CD4-positive, alpha-beta memory T cell (primary cell): ENCODE measurements around the gene UBE2E2. TPM values are rescaled to one million over a fixed set of nuclear protein-coding genes. Genes with fewer than 3 reads are reported as not detected.

Experiments
- CTCF ChIA-PET: fragments of 350-600 bp; sonication (Branson Sonifier 250); formaldehyde crosslinking; loops from one replicate; lab custom pipeline; 2021; ENCODE audit warnings: inconsistent platforms; ENCODE audit not compliant: partially characterized antibody; lab: Charles Lee
- POLR2A ChIA-PET: fragments of 350-600 bp; sonication (Branson Sonifier 250); formaldehyde crosslinking; loops from one replicate; lab custom pipeline; 2021; ENCODE audit not compliant: partially characterized antibody; lab: Charles Lee
- DNase-seq, 5 donors: peaks; one replicate each; pipeline versions ENCODE4 v3.0.0 to v3.0.0-alpha.2; 2020 to 2022; ENCODE audit warnings: mixed read lengths in 1 of 5
- H3K27ac ChIP-seq: one replicate; pipeline ENCODE4 v1.7.0; 2013; ENCODE audit warnings: low read depth, low read length
- H3K27me3 ChIP-seq: 2 replicates; pipeline ENCODE4 v1.7.0; 2013; ENCODE audit warnings: mild to moderate bottlenecking, low read length, moderate library complexity; ENCODE audit not compliant: insufficient read depth
- H3K36me3 ChIP-seq: 2 replicates; pipeline ENCODE4 v1.7.0; 2013; ENCODE audit warnings: mild to moderate bottlenecking, low read length, moderate library complexity; ENCODE audit not compliant: insufficient read depth
- H3K4me1 ChIP-seq: 2 replicates; pipeline ENCODE4 v1.7.0; 2013; ENCODE audit warnings: mild to moderate bottlenecking, low read length, moderate library complexity; ENCODE audit not compliant: insufficient read depth
- H3K4me3 ChIP-seq, 2 donors: one replicate each; pipeline ENCODE4 v1.7.0; 2013; ENCODE audit warnings: low read length in 2 of 2, mild to moderate bottlenecking in 1 of 2
- H3K9me3 ChIP-seq, 2 donors: one replicate each; pipeline ENCODE4 v1.7.0; 2013; ENCODE audit warnings: low read length in 2 of 2, control low read depth in 1 of 2; ENCODE audit not compliant: control insufficient read depth in 1 of 2
- H3K27ac Mint-ChIP-seq, 7 donors: one replicate each; pipeline ENCODE4 v1.8.0; 2020 to 2021; ENCODE audit warnings: mixed read lengths in 7 of 7, mild to moderate bottlenecking in 6 of 7, inconsistent platforms in 3 of 7, moderate library complexity in 3 of 7
- H3K27me3 Mint-ChIP-seq, 2 donors: one replicate each; pipeline ENCODE4 v1.8.0; 2020 to 2021; ENCODE audit warnings: mixed read lengths in 2 of 2
- H3K36me3 Mint-ChIP-seq, 2 donors: one replicate each; pipeline ENCODE4 v1.8.0; 2020 to 2021; ENCODE audit warnings: mixed read lengths in 2 of 2, inconsistent platforms in 1 of 2, mild to moderate bottlenecking in 1 of 2
- H3K4me1 Mint-ChIP-seq, 4 donors: one replicate each; pipeline ENCODE4 v1.8.0; 2020 to 2021; ENCODE audit warnings: mixed read lengths in 4 of 4, mild to moderate bottlenecking in 1 of 4
- H3K4me3 Mint-ChIP-seq, 8 donors: one replicate each; pipeline ENCODE4 v1.8.0; 2020 to 2021; ENCODE audit warnings: mixed read lengths in 8 of 8, mild to moderate bottlenecking in 7 of 8, moderate library complexity in 6 of 8, inconsistent platforms in 3 of 8
- H3K9me3 Mint-ChIP-seq, 8 donors: one replicate each; pipeline ENCODE4 v1.8.0; 2020 to 2021; ENCODE audit warnings: mixed read lengths in 8 of 8, mild to moderate bottlenecking in 5 of 8, inconsistent platforms in 3 of 8, moderate library complexity in 1 of 8
- intact Hi-C: fragments of 100-400 bp; cut with micrococcal nuclease; formaldehyde crosslinking; loops from one replicate; pipeline ENCODE4 v1.15.1; 2023
- polyA plus RNA-seq, 2 donors: library from polyadenylated mRNA; unstranded; fragments of 300-500 nt; fragmentation: Illumina TruSeq; gene quantifications; one replicate each; pipeline ENCODE4 v1.2.3, GENCODE V29; 2021
- total RNA-seq, 2 experiments: library from RNA; stranded (reverse); gene quantifications; one replicate each; pipeline ENCODE4 v1.2.3, GENCODE V29; 2021

UBE2E2 gene
- total and polyA plus RNA-seq, 4 experiments from 2014 or later: 1.3 to 4.7 (median 3.1) TPM

DNA sequence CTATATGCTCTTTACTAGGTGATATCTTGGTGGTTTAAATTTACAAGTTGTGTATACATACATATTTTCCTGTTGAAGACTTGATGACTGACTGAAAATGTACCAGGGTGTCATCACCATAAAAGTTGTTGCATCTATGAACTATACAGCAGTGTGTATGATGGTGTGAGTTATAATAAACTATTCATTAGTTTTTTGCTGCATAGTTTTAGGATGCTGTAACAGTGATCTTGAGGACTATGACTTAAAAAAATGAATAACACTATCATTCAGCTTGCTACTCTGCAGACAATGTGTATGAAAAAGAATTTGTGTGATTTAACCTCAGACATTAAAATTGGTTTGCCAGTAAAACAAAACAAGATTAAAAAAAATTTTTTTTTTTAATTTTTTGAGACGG is 49.0 kb downstream of the UBE2E2 start:
- Histone ChIP-seq H3K4me3 (no peak overlapping the region), H3K9me3 (no peaks in the 10 kb centered on the region), H3K27me3 (no peaks in the 10 kb centered on the region), H3K4me1 (no peaks in the 10 kb centered on the region), H3K36me3 (no peaks in the 10 kb centered on the region), H3K27ac (no peak overlapping the region)
- no peak overlapping the region for H3K27ac Mint-ChIP-seq
- no peaks in the 10 kb centered on the region for H3K4me1 Mint-ChIP-seq
- H3K27me3 Mint-ChIP-seq: no peaks in the 10 kb centered on the region
- H3K36me3 Mint-ChIP-seq: no peaks in the 10 kb centered on the region
- ChIA-PET CTCF (no interaction called here), POLR2A (no interaction called here)
- H3K9me3 Mint-ChIP-seq: peaks cover 0 to 5% (median 0%) of the 10 kb centered on the region in 8 donors
- no peak overlapping the region for H3K4me3 Mint-ChIP-seq
- intact Hi-C loops: no loop called here
- no peak for DNase-seq

GRCh38 chr3:23253214-23253613 is 50.1 kb downstream of the UBE2E2 start:
- no peaks in the 10 kb centered on the region for H3K27me3 ChIP-seq
- no peaks in the 10 kb centered on the region for H3K36me3 ChIP-seq
- no peak overlapping the region for H3K27ac Mint-ChIP-seq
- CTCF ChIA-PET: no interaction called here
- no peak overlapping the region for H3K27ac ChIP-seq
- POLR2A ChIA-PET: no interaction called here
- intact Hi-C loops: no loop called here
- no peaks in the 10 kb centered on the region for H3K9me3 ChIP-seq
- DNase-seq: no peak
- H3K27me3 Mint-ChIP-seq: no peaks in the 10 kb centered on the region
- no peaks in the 10 kb centered on the region for H3K36me3 Mint-ChIP-seq
- peaks cover 0 to 3% (median 0%) of the 10 kb centered on the region in 8 donors for H3K9me3 Mint-ChIP-seq
- no peak overlapping the region for H3K4me3 Mint-ChIP-seq
- H3K4me1 Mint-ChIP-seq: no peaks in the 10 kb centered on the region
- H3K4me3 ChIP-seq: no peak overlapping the region
- H3K4me1 ChIP-seq: no peaks in the 10 kb centered on the region

DNA sequence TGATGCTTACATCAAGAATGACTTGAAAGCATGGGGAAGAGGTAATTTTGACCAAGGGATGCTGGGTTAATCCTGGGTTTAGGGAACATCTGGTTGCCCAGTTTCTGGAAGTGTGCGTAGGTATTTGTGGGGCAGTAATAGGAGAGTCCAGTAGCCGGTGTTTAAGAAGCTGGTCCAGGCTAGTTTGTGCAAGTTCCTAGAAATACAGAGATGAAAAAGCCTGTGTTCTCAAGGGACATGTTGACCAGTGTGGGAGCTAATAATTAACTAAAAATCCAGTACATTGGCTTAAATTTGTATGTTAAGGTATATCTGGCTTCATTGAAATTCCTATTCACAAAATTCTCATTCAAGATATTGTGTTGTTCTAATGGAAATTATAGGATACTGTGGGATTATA is 51.2 kb downstream of the UBE2E2 start:
- DNase-seq: no peak
- Mint-ChIP-seq H3K4me1 (no peaks in the 10 kb centered on the region), H3K36me3 (no peaks in the 10 kb centered on the region), H3K27me3 (no peaks in the 10 kb centered on the region), H3K27ac (no peak overlapping the region), H3K9me3 (peaks cover 0 to 3% (median 0%) of the 10 kb centered on the region in 8 donors), H3K4me3 (no peak overlapping the region)
- no peaks in the 10 kb centered on the region for H3K36me3 ChIP-seq
- POLR2A ChIA-PET: no interaction called here
- no peaks in the 10 kb centered on the region for H3K27me3 ChIP-seq
- H3K27ac ChIP-seq: no peak overlapping the region
- no peaks in the 10 kb centered on the region for H3K4me1 ChIP-seq
- CTCF ChIA-PET: no interaction called here
- intact Hi-C loops: no loop called here
- no peaks in the 10 kb centered on the region for H3K9me3 ChIP-seq
- no peak overlapping the region for H3K4me3 ChIP-seq

DNA sequence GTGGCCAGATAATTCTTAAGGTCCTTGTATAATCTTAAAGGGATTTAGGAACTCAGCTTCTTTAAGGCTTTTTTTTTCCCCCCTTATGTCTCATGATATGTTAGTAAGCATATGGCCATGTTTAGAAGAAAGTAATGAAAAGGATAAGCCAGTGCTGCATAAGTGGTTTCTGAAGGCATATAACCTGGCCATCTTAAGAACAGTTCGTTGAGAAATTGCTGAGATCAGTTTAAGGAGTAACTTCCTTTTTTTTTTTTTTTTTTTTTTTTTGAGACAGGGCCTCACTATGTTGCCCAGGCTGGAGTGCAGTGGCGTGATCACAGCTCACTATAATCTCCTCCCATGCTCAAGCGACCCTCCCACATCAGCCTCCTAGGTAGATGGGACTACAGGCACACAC is 51.7 kb downstream of the UBE2E2 start:
- Histone ChIP-seq H3K4me3 (no peak overlapping the region), H3K27ac (no peak overlapping the region), H3K4me1 (no peaks in the 10 kb centered on the region), H3K9me3 (no peaks in the 10 kb centered on the region), H3K36me3 (no peaks in the 10 kb centered on the region), H3K27me3 (no peaks in the 10 kb centered on the region)
- Mint-ChIP-seq H3K27me3 (no peaks in the 10 kb centered on the region), H3K4me1 (no peaks in the 10 kb centered on the region), H3K9me3 (peaks cover 0 to 3% (median 0%) of the 10 kb centered on the region in 8 donors), H3K4me3 (no peak overlapping the region), H3K36me3 (no peaks in the 10 kb centered on the region), H3K27ac (no peak overlapping the region)
- intact Hi-C loops: no loop called here
- no peak for DNase-seq
- CTCF ChIA-PET: no interaction called here
- POLR2A ChIA-PET: no interaction called here

- H3K36me3 Mint-ChIP-seq: no peaks in the 10 kb centered on the region
Observed at GRCh38 chr3:23256741-23257435, 53.8 kb downstream of the UBE2E2 start.

DNA sequence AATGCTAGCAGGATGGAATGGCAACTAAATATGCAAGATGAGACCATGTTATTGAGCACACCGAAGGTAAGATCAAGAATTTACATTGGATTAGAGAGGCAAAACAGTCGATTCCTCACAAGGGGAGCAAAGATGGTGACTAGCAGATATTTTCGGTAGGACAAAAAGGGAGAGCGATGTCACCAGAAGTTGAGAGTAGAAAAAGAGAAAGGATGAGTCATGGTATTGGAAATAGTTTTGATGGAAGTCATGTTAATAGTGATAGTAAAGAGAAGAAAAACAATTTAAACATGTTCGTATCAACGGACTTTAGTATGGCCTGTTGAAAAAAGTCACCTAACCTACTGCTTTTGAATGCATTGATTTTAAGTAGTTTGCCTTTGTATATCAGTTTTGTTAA is 55.0 kb downstream of the UBE2E2 start:
- no peaks in the 10 kb centered on the region for H3K4me1 Mint-ChIP-seq
- H3K27me3 ChIP-seq: no peaks in the 10 kb centered on the region
- H3K4me3 ChIP-seq: no peak overlapping the region
- CTCF ChIA-PET: no interaction called here
- no peak overlapping the region for H3K27ac ChIP-seq
- POLR2A ChIA-PET: no interaction called here
- no peaks in the 10 kb centered on the region for H3K4me1 ChIP-seq
- DNase-seq: no peak
- intact Hi-C loops: no loop called here
- no peak overlapping the region for H3K4me3 Mint-ChIP-seq
- no peaks in the 10 kb centered on the region for H3K36me3 ChIP-seq
- no peaks in the 10 kb centered on the region for H3K36me3 Mint-ChIP-seq
- no peaks in the 10 kb centered on the region for H3K27me3 Mint-ChIP-seq
- peaks cover 0 to 4% (median 0%) of the 10 kb centered on the region in 8 donors for H3K9me3 Mint-ChIP-seq
- no peaks in the 10 kb centered on the region for H3K9me3 ChIP-seq
- no peak overlapping the region for H3K27ac Mint-ChIP-seq

More at GRCh38 chr3:23256741-23257435, 53.8 kb downstream of the UBE2E2 start:
- ChIA-PET POLR2A (no interaction called here), CTCF (no interaction called here)
- peaks cover 0 to 4% (median 0%) of the 10 kb centered on the region in 8 donors for H3K9me3 Mint-ChIP-seq
- no peak overlapping the region for H3K4me3 Mint-ChIP-seq
- no peaks in the 10 kb centered on the region for H3K4me1 ChIP-seq
- intact Hi-C loops: no loop called here
- H3K4me3 ChIP-seq: no peak overlapping the region
- no peaks in the 10 kb centered on the region for H3K4me1 Mint-ChIP-seq
- H3K36me3 ChIP-seq: no peaks in the 10 kb centered on the region
- DNase-seq: no peak
- H3K27ac ChIP-seq: no peak overlapping the region
- H3K9me3 ChIP-seq: no peaks in the 10 kb centered on the region
- no peak overlapping the region for H3K27ac Mint-ChIP-seq
- H3K27me3 Mint-ChIP-seq: no peaks in the 10 kb centered on the region
- no peaks in the 10 kb centered on the region for H3K27me3 ChIP-seq

GRCh38 chr3:23259515-23259914 is 56.4 kb downstream of the UBE2E2 start:
- no peaks in the 10 kb centered on the region for H3K27me3 Mint-ChIP-seq
- H3K4me1 Mint-ChIP-seq: no peaks in the 10 kb centered on the region
- POLR2A ChIA-PET: no interaction called here
- no peak overlapping the region for H3K4me3 Mint-ChIP-seq
- no peak for DNase-seq
- Histone ChIP-seq H3K36me3 (no peaks in the 10 kb centered on the region), H3K9me3 (no peaks in the 10 kb centered on the region), H3K27me3 (no peaks in the 10 kb centered on the region), H3K27ac (no peak overlapping the region), H3K4me1 (no peaks in the 10 kb centered on the region), H3K4me3 (no peak overlapping the region)
- peaks cover 0 to 6% (median 0%) of the 10 kb centered on the region in 8 donors for H3K9me3 Mint-ChIP-seq
- intact Hi-C loops: no loop called here
- CTCF ChIA-PET: no interaction called here
- no peaks in the 10 kb centered on the region for H3K36me3 Mint-ChIP-seq
- no peak overlapping the region for H3K27ac Mint-ChIP-seq
